22Rv1 (cell line): ENCODE measurements around the gene PPIF.

Source experiments
- ZFX ChIP-seq: fragments of 450-650 bp; IDR thresholded peaks from 2 replicates; pipeline ENCODE4 v1.6.1; 2017; ENCODE audit warnings: antibody characterized with exemption, borderline replicate concordance
- TF ChIP-seq, protein P1 (sequence below): fragments of 450-650 bp; IDR thresholded peaks from 2 replicates; pipeline ENCODE4 v1.5.1; 2017; ENCODE audit warnings: mild to moderate bottlenecking

DNA sequence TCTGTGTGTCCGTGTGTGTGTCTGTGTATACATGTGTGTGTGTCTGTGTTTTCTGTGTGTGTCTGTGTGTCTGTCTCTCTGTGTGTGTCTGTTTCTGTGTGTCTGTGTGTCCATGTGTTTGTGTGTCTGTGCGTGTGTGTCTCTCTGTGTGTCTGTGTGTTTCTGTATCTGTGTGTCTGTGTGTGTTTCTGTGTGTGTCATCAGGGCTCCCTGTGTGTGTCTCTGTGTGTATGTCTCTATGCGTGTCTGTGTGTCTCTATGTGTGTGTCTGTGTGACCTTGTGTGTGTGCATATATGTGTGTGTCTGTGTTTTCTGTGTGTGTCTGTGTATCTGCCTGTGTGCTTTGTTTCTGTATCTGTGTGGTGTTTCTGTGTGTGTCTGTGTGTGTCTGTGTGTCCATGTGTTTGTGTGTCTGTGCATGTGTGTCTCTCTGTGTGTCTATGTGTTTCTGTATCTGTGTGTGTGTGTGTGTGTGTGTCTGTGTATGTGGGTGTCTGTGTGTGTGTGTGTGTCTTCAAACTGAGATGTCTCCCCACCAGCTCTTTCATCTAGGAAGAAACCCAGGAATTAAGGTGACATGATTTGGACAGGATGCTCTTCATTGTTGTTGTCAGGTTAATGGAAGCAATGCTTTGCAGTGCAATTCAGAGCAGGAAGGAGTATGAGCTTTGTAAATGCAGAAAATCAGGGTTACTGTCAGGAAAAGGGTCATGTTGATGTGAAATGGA is 20.7 kb upstream of the PPIF start:
- TF ChIP-seq, protein P1, sequence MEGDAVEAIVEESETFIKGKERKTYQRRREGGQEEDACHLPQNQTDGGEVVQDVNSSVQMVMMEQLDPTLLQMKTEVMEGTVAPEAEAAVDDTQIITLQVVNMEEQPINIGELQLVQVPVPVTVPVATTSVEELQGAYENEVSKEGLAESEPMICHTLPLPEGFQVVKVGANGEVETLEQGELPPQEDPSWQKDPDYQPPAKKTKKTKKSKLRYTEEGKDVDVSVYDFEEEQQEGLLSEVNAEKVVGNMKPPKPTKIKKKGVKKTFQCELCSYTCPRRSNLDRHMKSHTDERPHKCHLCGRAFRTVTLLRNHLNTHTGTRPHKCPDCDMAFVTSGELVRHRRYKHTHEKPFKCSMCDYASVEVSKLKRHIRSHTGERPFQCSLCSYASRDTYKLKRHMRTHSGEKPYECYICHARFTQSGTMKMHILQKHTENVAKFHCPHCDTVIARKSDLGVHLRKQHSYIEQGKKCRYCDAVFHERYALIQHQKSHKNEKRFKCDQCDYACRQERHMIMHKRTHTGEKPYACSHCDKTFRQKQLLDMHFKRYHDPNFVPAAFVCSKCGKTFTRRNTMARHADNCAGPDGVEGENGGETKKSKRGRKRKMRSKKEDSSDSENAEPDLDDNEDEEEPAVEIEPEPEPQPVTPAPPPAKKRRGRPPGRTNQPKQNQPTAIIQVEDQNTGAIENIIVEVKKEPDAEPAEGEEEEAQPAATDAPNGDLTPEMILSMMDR, result no peak
- TF ChIP-seq ZFX, result no peak
